HG03280 (cell line): ENCODE results near the gene RPTOR.

ENCODE experiments used
- ATAC-seq: cut with Tn5 transposase; IDR thresholded peaks from one replicate; pipeline ENCODE4 v1.9.1; 2021; ENCODE audit warnings: mild to moderate bottlenecking, moderate library complexity; ENCODE audit not compliant: unreplicated experiment

RPTOR gene

GRCh38 chr17:80778716-80779115 lies 234.1 kb downstream of the RPTOR start:
- ATAC-seq = no peak

DNA sequence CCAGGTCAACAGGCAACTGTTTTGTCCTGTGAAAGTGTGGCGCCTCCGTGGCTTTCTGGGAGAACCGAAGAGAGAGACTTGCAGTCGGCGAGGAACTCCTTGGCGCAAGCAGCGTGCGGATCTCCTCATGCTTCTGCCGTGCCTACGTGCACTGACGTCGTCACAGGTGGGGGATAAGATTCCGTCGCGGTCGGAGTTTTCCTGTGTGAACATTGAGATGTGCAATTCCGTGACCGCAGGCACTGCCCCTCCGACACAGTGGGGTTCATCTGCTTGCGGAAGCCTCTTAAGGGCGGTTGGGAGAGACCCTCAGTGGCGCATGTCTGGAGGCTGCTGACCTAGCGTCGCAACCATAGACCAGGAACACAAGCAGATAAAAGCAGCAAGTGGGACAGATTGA lies 234.7 kb downstream of the RPTOR start:
- no peak for ATAC-seq

DNA sequence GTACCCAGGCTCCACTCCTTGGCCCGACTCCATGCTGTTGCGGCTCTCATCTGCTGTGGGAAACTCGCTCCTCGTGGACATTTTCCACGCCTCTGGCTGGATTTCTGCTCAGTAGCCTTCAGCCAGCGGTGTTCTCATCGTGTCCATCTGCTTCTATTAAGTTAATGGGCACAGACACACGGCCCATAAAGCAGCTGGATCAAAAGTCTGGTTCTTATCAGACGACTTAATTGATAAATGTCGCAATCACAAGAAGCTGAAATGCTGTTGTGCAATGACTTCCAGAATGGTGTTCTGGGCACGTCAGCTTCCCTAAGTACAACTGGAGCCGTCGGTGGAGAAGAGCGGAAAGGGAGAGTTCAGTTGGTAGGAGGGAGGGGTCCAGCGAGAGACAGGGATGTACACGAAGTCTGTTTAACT lies 235.3 kb downstream of the RPTOR start:
- no peak for ATAC-seq

DNA sequence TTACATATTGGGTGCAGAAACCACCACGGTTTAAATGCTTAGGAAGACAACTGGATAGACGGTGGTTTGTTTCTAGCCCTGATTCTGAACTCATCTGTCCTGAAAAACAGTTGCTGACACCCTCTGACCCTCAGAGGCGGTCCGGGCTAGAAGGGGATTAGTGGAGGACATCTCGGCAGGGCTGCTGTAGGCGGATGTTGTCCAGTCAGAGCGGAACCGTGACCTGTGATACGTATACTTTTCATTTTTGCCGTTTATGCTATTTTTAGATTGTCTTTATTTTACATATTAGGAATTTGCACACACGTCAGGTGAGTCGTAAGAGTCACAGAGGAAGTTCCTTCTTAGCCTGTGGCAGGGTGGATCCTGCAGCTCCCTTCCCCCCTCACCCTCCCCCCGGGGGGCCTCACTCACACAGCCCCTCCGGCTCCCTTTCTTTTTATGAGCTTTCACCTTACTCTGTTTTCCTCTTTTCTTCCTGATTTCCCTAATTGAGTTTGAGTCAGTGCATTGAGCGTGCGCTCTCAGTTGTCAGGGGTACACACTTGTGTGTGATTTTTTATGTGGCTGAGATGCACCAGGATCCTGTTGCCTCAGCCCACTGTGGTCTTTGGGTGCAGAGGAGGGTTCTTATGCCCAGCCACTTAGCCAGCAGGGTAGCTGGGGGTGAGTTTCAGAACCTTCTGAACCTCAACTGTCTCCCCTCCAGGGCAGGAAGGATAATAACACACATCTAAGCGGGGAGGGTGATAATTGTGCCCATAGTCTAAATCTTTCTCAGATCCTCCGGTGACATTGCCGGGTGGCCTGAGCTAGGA lies 236.0 kb downstream of the RPTOR start:
- ATAC-seq = peak; percentile 81

GRCh38 chr17:80781211-80781610 lies 236.6 kb downstream of the RPTOR start:
- no peak for ATAC-seq

GRCh38 chr17:80781807-80782277 lies 237.2 kb downstream of the RPTOR start:
- ATAC-seq = no peak

DNA sequence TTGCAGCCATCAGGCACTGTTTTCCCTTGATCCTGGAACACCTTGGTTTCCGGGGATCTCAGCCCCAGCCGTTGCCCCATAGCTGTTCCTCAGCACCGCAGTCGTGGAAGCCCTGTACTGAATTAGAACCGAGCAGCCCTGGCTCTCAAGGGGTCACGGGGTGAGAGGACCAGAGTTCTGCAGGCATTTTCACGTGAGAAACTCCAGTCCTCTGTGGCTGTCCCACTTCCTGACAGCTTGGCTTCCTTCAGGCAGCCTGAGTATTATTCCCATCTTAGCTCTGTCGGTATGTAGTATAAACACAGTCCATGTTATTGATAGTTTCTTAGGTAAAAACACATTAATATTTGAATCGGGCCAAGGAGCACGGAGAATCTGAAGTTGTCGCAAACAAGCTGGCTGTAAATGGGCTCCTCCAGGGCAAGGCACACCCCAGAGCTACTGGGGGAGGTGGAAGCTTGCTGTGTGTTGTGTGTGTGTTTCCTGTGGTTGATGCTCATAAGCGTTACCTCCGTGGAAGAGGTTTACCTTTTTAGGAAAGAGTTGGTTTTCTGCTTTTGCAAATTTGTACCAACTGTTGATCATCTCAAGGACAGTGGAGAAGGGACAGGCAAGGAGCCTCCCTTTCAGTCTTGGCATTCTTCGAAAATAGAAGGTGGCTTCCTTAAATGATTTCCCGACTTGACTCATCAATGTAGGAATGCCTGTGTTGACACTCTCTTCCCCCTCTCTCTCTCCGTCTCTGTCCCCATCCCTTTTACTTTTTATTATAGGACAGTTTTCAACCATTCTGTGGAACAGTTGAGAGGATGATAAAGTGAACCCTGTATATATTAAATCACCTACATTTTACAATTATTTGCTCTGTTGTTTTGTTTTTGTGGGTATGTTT lies 238.1 kb downstream of the RPTOR start:
- no peak for ATAC-seq

DNA sequence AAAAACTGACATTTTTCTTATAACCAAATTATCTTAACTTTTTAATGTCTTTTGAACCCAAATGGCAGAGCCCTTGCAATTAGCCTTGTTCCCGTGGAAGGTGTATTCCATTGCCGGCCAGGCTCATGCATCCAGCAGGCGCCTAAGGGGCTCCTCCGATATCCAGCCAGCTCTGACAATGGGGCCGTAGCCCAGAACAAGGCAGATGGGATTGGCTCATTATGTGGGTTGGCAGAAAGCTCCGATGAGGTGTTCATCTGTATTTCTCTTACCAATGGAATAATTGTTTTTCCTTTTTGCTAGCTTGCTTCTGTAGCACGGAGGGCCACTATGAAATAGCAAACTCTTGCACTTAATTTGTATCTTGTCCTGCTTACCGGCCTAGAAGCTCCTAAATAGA lies 238.8 kb downstream of the RPTOR start:
- no peak for ATAC-seq

GRCh38 chr17:80783971-80784370 lies 239.3 kb downstream of the RPTOR start:
- ATAC-seq = no peak

- no peak for ATAC-seq
These were observed 241.0 kb downstream of the RPTOR start for GRCh38 chr17:80785477-80786178.

DNA sequence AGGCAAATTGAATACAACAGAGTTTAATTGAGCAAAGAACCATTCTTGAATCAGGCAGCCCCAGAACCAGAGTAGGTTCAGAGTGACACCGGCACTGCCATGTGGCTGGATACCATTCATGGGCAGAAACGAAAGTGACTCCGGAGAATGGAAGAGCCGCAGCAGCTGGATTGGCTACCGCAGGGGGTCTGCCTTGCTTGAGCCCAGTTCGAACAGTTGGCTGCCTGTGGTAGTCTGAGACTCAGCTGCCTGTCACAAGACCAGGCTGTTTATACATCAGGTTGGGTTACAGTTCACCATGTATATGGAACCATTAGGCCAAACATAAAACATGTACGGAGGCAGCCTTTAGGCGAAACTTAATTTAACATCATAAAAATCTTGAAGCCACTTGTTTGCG lies 241.8 kb downstream of the RPTOR start:
- no peak for ATAC-seq

DNA sequence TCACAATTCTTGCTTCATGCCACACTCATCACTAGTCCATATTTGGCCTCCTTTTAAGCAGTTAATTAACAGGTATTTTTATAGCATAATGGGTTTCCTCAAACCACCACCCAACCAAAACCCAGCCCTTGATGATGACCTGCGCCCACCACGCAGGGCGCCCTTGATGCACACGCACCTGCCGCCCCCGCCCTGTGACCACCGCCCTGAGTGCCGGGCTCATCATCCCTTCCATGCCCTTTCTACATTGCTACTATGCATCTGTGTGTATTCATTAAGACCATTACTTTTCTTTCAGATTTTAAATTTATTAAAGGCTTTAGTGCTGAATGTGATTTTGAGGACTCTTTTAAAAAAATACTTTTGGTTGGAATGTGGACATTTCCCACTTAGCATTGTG lies 242.2 kb downstream of the RPTOR start:
- ATAC-seq = no peak

- ATAC-seq = no peak
These were observed 243.2 kb downstream of the RPTOR start for GRCh38 chr17:80787881-80788280.

DNA sequence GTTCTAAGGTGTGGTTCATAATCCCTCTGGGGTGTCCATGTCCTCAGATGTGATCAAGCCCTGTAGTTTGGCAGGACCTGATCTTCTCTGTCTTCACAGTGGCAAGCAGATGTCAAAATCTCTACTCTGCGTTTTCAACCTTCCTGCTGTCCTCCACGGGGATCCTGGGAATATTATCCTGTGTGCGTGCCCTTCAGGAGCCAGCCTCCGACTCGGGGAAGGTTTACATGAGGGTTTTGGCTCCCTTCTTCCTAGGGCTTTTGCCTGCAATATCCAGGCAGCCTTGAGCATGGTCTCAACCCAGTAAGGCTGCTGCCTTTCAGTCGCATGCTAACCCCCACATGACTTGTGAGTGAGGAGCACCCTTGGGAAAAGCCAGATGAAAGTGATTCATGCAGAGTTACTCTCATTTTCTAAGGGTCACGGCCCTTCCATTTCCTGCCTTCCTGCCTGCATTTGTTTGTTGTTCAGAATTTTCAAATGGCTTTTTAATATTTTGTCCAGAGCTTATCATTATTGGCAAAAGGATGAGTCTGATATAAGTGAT lies 244.8 kb downstream of the RPTOR start:
- no peak for ATAC-seq

DNA sequence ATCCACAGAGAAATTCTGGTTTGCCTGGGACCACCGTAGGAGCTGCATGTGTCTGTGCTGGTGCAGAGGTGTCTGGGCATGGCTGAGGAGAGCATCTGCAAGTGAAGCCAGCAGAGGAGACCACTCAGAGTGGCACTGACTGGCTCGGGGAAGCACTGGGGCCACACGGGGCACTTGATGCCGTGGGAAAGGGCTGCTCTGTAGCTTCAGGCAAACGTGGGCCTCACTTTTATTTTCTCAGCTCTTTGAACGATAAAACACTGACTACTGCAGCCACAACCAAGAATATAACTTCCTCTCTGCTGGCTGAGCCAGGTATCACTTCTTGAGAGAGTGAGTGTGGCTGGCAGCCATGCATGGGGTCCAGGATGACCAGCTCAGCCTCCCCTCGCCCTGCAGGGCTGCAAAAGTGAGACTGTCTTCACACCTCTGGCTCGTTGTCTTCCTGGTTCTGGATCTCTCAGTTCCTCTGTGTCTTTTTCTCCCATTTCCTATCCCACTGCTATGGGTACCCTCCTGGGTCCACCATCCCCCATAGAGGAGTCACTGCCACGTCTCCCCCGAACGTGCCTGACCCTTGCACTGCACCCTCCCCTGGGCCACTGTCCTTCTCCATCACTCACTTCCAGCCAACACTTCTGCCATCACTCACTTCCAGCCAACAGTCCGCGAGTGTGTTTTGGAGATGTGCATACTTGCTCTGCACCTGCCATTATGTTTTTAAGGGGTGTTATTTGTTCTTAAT lies 245.6 kb downstream of the RPTOR start:
- peak; percentile 52 for ATAC-seq

GRCh38 chr17:80790981-80791742 lies 246.5 kb downstream of the RPTOR start:
- no peak for ATAC-seq

DNA sequence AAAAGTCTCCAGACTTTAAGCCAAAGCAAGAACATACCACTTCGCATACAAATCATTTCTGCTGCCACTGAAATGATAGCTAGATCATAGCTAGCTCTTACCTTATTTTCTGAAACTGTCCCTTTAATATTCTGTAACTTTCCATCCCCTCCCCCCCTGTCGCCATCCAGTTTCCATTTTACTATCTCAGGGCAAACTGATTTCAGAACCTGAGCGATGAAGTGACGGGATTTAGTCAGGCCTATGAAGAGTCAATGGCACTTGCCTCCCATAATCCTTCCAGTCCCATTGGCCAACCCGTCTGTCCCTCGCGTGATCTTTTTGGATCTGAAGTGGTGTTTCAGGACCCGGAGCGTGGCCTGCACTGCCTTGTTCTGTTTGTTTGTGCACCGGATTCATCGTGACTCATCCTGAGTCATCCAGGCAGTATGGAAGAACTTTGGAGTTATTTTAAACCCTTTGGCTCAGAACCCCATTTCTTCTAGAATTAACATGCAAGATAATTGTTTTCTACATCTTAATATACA lies 247.2 kb downstream of the RPTOR start:
- no peak for ATAC-seq

- no peak for ATAC-seq
These were observed 247.7 kb downstream of the RPTOR start for GRCh38 chr17:80792373-80792781.

GRCh38 chr17:80793421-80793820 lies 248.8 kb downstream of the RPTOR start:
- no peak for ATAC-seq
